Natural killer cell (primary cell): Measurements from ENCODE around the gene BOC. TPM values are rescaled to one million over a fixed set of nuclear protein-coding genes. Genes with fewer than 3 reads are reported as not detected.

Source experiments
- ATAC-seq, 3 donors: fragments of 150-1000 bp in 2 of 3; fragments of 200-7000 bp in 1 of 3; cut with Tn5 transposase; 1 replicate in 1 of 3; 2 replicates in 2 of 3; pipeline ENCODE4 v1.10.0; 2021; ENCODE audit warnings: mild to moderate bottlenecking in 2 of 3, moderate library complexity in 2 of 3
- DNase-seq, 2 donors: peaks; one replicate each; pipeline versions ENCODE4 v3.0.0 to v3.0.0-alpha.2; 2013 to 2021; ENCODE audit warnings: mixed read lengths in 1 of 2
- H3K27ac ChIP-seq: one replicate; pipeline ENCODE4 v1.5.1; 2013; ENCODE audit warnings: mild to moderate bottlenecking, low read length
- H3K27me3 ChIP-seq: one replicate; pipeline ENCODE4 v1.6.1; 2013; ENCODE audit warnings: low read length; ENCODE audit not compliant: control insufficient read depth, insufficient read depth
- H3K36me3 ChIP-seq: one replicate; pipeline ENCODE4 v1.6.1; 2013; ENCODE audit warnings: low read length; ENCODE audit not compliant: control insufficient read depth, insufficient read depth
- H3K4me1 ChIP-seq: one replicate; pipeline ENCODE4 v1.6.1; 2013; ENCODE audit warnings: low read length; ENCODE audit not compliant: control insufficient read depth, insufficient read depth
- H3K4me3 ChIP-seq: one replicate; pipeline ENCODE4 v1.5.1; 2013; ENCODE audit warnings: low read length
- H3K9me3 ChIP-seq: one replicate; pipeline ENCODE4 v1.6.1; 2013; ENCODE audit warnings: low read length; ENCODE audit not compliant: control insufficient read depth, insufficient read depth
- H3K27ac Mint-ChIP-seq, 2 donors: one replicate each; pipeline ENCODE4 v1.8.0; 2022; ENCODE audit warnings: mild to moderate bottlenecking in 2 of 2, mixed read lengths in 2 of 2, moderate library complexity in 1 of 2
- H3K27me3 Mint-ChIP-seq, 2 donors: one replicate each; pipeline ENCODE4 v1.8.0; 2022; ENCODE audit warnings: low read depth in 2 of 2, mixed read lengths in 2 of 2
- H3K36me3 Mint-ChIP-seq: one replicate; pipeline ENCODE4 v1.8.0; 2022; ENCODE audit warnings: mixed read lengths
- H3K4me1 Mint-ChIP-seq, 2 donors: one replicate each; pipeline ENCODE4 v1.8.0; 2022; ENCODE audit warnings: mixed read lengths in 2 of 2
- H3K4me3 Mint-ChIP-seq: one replicate; pipeline ENCODE4 v1.8.0; 2022; ENCODE audit warnings: mild to moderate bottlenecking, moderate library complexity, mixed read lengths
- H3K9me3 Mint-ChIP-seq, 2 donors: one replicate each; pipeline ENCODE4 v1.8.0; 2022; ENCODE audit warnings: mixed read lengths in 2 of 2
- WGBS: methylation state at CpG from one replicate; pipeline ENCODE4 v1.1.7; 2013; ENCODE audit warnings: missing lambda C conversion rate; ENCODE audit not compliant: insufficient coverage; 5-methylcytosine and 5-hydroxymethylcytosine counted together
- intact Hi-C: fragments of 100-400 bp; cut with micrococcal nuclease; formaldehyde crosslinking; loops from one replicate; pipeline ENCODE4 v1.14.2; 2022
- total RNA-seq, 4 donors: library from RNA; stranded (reverse); fragments of 120-200 nt in 1 of 4; gene quantifications; one replicate each; pipeline versions ENCODE4 v1.2.3 to v1.2.4, GENCODE V29; 2013 to 2022
- TF ChIP-seq, protein P1 (sequence below): fragments of 200-600 bp; IDR thresholded peaks from one replicate; pipeline ENCODE4 v1.8.0; 2022; ENCODE audit warnings: antibody characterized with exemption

Gene BOC
- total RNA-seq, 3 donors from 2014 or later (not counting 1 experiment from before 2014, with no cell fraction given), result 0.10 TPM; not detected in 2

DNA sequence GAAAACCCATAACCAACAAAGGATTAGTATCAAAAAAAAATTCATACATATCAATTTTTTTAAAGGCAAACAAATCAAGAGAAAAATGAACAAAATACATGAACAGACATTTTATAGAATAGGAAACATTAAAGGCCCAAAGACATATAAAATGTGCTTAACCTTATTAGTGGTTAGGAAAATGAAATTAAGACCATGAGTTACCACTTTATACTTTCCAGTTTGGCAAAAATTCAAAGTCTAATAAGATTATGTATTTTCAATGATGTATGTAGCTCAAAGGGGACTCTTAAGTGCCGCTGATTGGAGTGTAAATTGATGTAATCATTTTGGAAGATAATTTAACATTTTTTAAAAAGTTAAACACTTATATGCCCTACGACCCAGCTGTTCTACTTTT lies 89.2 kb downstream of the BOC start:
- DNase-seq (no peak), ATAC-seq (no peak)
- Mint-ChIP-seq H3K4me3 (no peak overlapping the region), H3K4me1 (no peaks in the 10 kb centered on the region), H3K36me3 (no peaks in the 10 kb centered on the region), H3K27ac (no peak overlapping the region), H3K27me3 (no peaks in the 10 kb centered on the region), H3K9me3 (no peaks in the 10 kb centered on the region)
- WGBS, result 50% methylated on average over 1 of the region's 2 CpGs
- no peaks in the 10 kb centered on the region for H3K9me3 ChIP-seq
- H3K4me3 ChIP-seq, result no peak overlapping the region
- TF ChIP-seq, protein P1, sequence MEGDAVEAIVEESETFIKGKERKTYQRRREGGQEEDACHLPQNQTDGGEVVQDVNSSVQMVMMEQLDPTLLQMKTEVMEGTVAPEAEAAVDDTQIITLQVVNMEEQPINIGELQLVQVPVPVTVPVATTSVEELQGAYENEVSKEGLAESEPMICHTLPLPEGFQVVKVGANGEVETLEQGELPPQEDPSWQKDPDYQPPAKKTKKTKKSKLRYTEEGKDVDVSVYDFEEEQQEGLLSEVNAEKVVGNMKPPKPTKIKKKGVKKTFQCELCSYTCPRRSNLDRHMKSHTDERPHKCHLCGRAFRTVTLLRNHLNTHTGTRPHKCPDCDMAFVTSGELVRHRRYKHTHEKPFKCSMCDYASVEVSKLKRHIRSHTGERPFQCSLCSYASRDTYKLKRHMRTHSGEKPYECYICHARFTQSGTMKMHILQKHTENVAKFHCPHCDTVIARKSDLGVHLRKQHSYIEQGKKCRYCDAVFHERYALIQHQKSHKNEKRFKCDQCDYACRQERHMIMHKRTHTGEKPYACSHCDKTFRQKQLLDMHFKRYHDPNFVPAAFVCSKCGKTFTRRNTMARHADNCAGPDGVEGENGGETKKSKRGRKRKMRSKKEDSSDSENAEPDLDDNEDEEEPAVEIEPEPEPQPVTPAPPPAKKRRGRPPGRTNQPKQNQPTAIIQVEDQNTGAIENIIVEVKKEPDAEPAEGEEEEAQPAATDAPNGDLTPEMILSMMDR, result no peak
- no peaks in the 10 kb centered on the region for H3K27me3 ChIP-seq
- H3K27ac ChIP-seq, result no peak overlapping the region
- intact Hi-C loops, result no loop called here
- no peaks in the 10 kb centered on the region for H3K36me3 ChIP-seq
- H3K4me1 ChIP-seq, result no peaks in the 10 kb centered on the region

DNA sequence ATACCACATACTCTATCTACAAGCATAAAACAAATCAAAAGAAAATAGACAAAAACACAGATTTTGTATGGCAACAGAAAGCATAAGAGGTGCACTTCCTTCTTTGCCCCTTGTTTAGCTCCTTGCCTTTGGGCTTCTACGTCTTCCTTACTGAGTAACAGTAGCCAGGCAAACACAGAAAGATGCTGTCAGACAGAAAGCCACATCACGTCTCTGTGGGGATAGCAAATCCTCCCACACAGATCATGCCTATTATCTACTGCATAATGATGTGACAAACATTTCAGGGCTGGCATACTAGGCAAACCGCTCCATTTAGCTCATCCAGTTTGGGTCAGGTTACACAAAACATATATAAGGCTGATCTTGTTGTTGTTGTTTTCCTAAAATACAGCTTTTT lies 92.7 kb downstream of the BOC start:
- 89% methylated on average over 2 of the region's 3 CpGs for WGBS
- Mint-ChIP-seq H3K9me3 (no peaks in the 10 kb centered on the region), H3K4me3 (no peak overlapping the region), H3K27ac (no peak overlapping the region), H3K36me3 (no peaks in the 10 kb centered on the region), H3K27me3 (no peaks in the 10 kb centered on the region), H3K4me1 (no peaks in the 10 kb centered on the region)
- no peaks in the 10 kb centered on the region for H3K36me3 ChIP-seq
- no peaks in the 10 kb centered on the region for H3K4me1 ChIP-seq
- H3K27me3 ChIP-seq, result no peaks in the 10 kb centered on the region
- TF ChIP-seq, protein P1, result no peak
- intact Hi-C loops, result no loop called here
- H3K4me3 ChIP-seq, result no peak overlapping the region
- ATAC-seq, result no peak
- H3K27ac ChIP-seq, result no peak overlapping the region
- DNase-seq, result no peak
- H3K9me3 ChIP-seq, result no peaks in the 10 kb centered on the region

DNA sequence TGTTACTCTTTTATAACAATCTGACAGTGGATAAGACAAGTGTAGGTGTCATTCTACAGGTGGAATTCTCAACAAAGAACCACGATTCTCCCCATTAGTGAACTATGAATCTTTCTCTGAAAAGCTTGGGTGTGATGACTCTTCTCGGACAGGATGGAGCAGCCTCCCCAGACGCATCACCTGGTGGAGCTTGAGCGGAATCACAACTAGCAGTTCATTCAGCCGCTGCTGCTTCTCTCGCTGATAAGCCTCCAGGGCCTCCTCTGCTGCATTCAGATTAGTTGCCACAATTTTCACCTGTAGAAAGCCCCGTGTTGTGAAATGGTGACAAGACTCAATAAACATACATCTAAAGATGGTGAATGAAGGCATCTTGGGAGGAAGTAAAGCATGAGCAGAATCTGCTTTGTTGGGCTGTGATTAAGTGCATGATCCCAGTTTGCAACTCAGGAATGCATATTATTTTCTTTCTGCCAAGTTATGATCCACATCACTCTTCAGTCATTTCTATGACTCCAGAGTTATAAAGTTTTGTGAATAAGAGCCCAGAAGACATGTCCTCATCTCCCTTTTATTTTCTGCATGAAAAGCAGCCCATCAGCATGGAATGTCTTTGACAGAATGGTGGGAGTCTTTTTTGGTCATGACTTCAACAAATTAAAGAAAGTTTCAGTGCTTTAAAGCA lies 93.6 kb downstream of the BOC start:
- H3K9me3 ChIP-seq, result no peaks in the 10 kb centered on the region
- Mint-ChIP-seq H3K27me3 (no peaks in the 10 kb centered on the region), H3K4me3 (no peak overlapping the region), H3K9me3 (no peaks in the 10 kb centered on the region), H3K36me3 (no peaks in the 10 kb centered on the region), H3K4me1 (no peaks in the 10 kb centered on the region), H3K27ac (no peak overlapping the region)
- 93% methylated on average over 7 of the region's 7 CpGs for WGBS
- no peak for ATAC-seq
- TF ChIP-seq, protein P1, result no peak
- H3K4me1 ChIP-seq, result no peaks in the 10 kb centered on the region
- DNase-seq, result no peak
- no peaks in the 10 kb centered on the region for H3K36me3 ChIP-seq
- no peak overlapping the region for H3K4me3 ChIP-seq
- no peaks in the 10 kb centered on the region for H3K27me3 ChIP-seq
- intact Hi-C loops, result no loop called here
- no peak overlapping the region for H3K27ac ChIP-seq

DNA sequence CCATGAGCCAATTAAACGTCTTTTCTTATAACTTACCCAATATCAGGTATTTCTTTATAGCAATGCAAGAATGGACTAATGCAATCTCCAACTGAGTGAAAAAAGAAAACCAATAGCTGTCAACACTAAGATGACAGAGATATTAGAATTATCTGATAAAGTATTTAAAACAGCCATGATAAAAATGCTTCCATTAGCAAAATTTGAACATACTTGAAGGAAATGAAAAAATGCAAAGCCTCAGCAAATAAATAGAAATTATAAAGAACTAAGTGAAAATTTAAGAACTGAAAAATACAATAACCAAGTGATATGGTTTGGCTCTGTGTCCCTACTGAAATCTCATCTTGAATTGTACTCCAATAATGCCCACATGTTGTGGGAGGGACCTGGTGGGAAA lies 99.6 kb downstream of the BOC start:
- peaks cover 26% of the 10 kb centered on the region for H3K36me3 Mint-ChIP-seq
- no peaks in the 10 kb centered on the region for H3K4me1 ChIP-seq
- peaks cover under 1 to 3% of the 10 kb centered on the region in 2 donors for H3K4me1 Mint-ChIP-seq
- H3K27ac ChIP-seq, result no peak overlapping the region
- peaks cover 6 to 11% of the 10 kb centered on the region in 2 donors for H3K9me3 Mint-ChIP-seq
- no peak for ATAC-seq
- no peak overlapping the region for H3K4me3 ChIP-seq
- no peaks in the 10 kb centered on the region for H3K27me3 Mint-ChIP-seq
- no peak overlapping the region for H3K27ac Mint-ChIP-seq
- no peak for DNase-seq
- WGBS, result no CpG with 5 or more reads among the region's 1 CpG
- TF ChIP-seq, protein P1, result no peak
- intact Hi-C loops, result no loop called here
- H3K36me3 ChIP-seq, result no peaks in the 10 kb centered on the region
- no peak overlapping the region for H3K4me3 Mint-ChIP-seq
- H3K27me3 ChIP-seq, result no peaks in the 10 kb centered on the region
- H3K9me3 ChIP-seq, result no peaks in the 10 kb centered on the region
